ENCODE results near the gene UBR1. TPM values are rescaled to one million over a fixed set of nuclear protein-coding genes. Genes with fewer than 3 reads are reported as not detected.

Gene UBR1
- total RNA-seq, 1 experiment from 2014 or later = 22.2 TPM

- H2BK5ac ChIP-seq (ENCODE audit: insufficient read length, low read length) = no peak overlapping the region
- no peaks in the 10 kb centered on the region for H3K4me1 ChIP-seq (ENCODE audit: insufficient read depth, low read length)
- no peaks in the 10 kb centered on the region for H3K79me2 ChIP-seq (ENCODE audit: insufficient read depth, low read length)
- H2BK12ac ChIP-seq (ENCODE audit: insufficient read length, low read depth, low read length) = no peak overlapping the region
- no peak overlapping the region for H2BK15ac ChIP-seq (ENCODE audit: low read depth, low read length)
- H3K27me3 ChIP-seq (ENCODE audit: insufficient read depth, low read length) = no peaks in the 10 kb centered on the region
- no peak overlapping the region for H3K14ac ChIP-seq (ENCODE audit: insufficient read depth, low read length)
- H3K23me2 ChIP-seq (ENCODE audit: insufficient read length, low read depth, low read length, poor library complexity, severe bottlenecking) = no peaks in the 10 kb centered on the region
- H3K23ac ChIP-seq (ENCODE audit: insufficient read length, low read depth, low read length) = no peak overlapping the region
- no peaks in the 10 kb centered on the region for H3K9me3 ChIP-seq (ENCODE audit: control insufficient read depth, low read depth, low read length)
- no peak overlapping the region for H4K8ac ChIP-seq (replicated peaks; ENCODE audit: insufficient read length, low read depth, low read length)
- DNase-seq = no peak
- H2AFZ ChIP-seq (ENCODE audit: low read length) = no peak overlapping the region
- Mint-ChIP-seq H3K36me3 (ENCODE audit: insufficient read depth in 1 of 3, low read depth in 3 of 3) (no peaks in the 10 kb centered on the region), H3K9me3 (peaks cover 9 to 16% of the 10 kb centered on the region in 2 experiments), H3K4me1 (peaks cover 8 to 11% of the 10 kb centered on the region in 2 experiments), H3K4me3 (no peak overlapping the region; a peak in 1 of 5 replicates), H3K27me3 (ENCODE audit: low read depth) (peaks cover 38% of the 10 kb centered on the region), H3K27ac (peak overlapping the region in 1 of 3 experiments; percentile 35; a peak in 1 of 7 replicates)
- H4K91ac ChIP-seq (ENCODE audit: insufficient read length, low read depth, low read length) = no peak overlapping the region
- no peak overlapping the region for H3K4me2 ChIP-seq (ENCODE audit: insufficient read depth, insufficient read length, low read length)
- H3K18ac ChIP-seq (ENCODE audit: insufficient read length, low read depth, low read length) = no peak overlapping the region
- no peak overlapping the region for H2BK20ac ChIP-seq (ENCODE audit: low read depth, low read length, poor library complexity, severe bottlenecking)
- H3K9ac ChIP-seq (ENCODE audit: extremely low read depth, insufficient read length, low read length) = no peak overlapping the region
- WGBS (ENCODE audit: extremely low coverage, insufficient read length, low lambda C conversion rate) = no CpG with 5 or more reads among the region's 3 CpGs
- no peak overlapping the region for H2AK5ac ChIP-seq (ENCODE audit: insufficient read length, low read length)
- no peak overlapping the region for H3K4ac ChIP-seq (ENCODE audit: low read depth, low read length)
- H3K56ac ChIP-seq (ENCODE audit: insufficient read length, low read depth, low read length) = no peak overlapping the region
- no peak overlapping the region for H3T11ph ChIP-seq (ENCODE audit: low read length)
- no peaks in the 10 kb centered on the region for H3K79me1 ChIP-seq (ENCODE audit: insufficient read depth, low read depth, low read length, poor library complexity, severe bottlenecking)
- H2BK120ac ChIP-seq (ENCODE audit: low read depth, low read length, poor library complexity, severe bottlenecking) = no peak overlapping the region
- no peaks in the 10 kb centered on the region for H4K20me1 ChIP-seq (ENCODE audit: control insufficient read depth, insufficient read depth, insufficient read length)
- no peak overlapping the region for H4K5ac ChIP-seq (ENCODE audit: insufficient read length, low read depth, low read length)
- no peak overlapping the region for H3K27ac ChIP-seq (ENCODE audit: insufficient read length, low read depth, low read length)
- no peak for TF ChIP-seq CTCF (conservative IDR thresholded peaks at IDR 0.05)
Observed at GRCh38 chr15:43125100-43125661, 19.3 kb upstream of the UBR1 start.
